GM19099 (cell line): ENCODE results near the gene CDYL2.

Experiments used
- POLR2A ChIP-seq: IDR thresholded peaks from 3 replicates; pipeline ENCODE4 v1.6.1; 2011; ENCODE audit warnings: low read depth; ENCODE audit not compliant: insufficient read length; ENCODE audit errors: extremely low read depth

The CDYL2 gene

GRCh38 chr16:80596507-80597207 is 207.7 kb downstream of the CDYL2 start:
- no peak for TF ChIP-seq POLR2A

GRCh38 chr16:80594756-80595155 is 209.6 kb downstream of the CDYL2 start:
- TF ChIP-seq POLR2A = no peak

DNA sequence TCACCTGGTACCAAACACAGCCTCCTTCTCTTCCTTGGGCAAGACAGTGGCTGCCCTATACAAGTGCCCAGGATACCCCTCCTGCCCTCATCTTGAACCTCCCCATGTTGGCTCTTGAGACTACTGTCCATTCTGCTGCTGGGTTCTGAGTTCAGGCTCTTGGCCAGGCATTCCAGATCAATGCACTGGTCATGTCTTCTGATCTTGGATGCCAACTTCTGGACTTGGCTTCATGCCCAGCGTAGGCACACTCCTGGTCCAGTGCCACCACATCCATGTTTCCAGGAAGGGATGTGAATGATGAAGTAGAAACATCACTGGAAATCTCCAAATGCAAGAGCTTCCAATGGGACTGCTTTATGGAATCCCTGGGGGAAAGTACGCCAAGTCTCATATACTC is 212.1 kb downstream of the CDYL2 start:
- TF ChIP-seq POLR2A = no peak

DNA sequence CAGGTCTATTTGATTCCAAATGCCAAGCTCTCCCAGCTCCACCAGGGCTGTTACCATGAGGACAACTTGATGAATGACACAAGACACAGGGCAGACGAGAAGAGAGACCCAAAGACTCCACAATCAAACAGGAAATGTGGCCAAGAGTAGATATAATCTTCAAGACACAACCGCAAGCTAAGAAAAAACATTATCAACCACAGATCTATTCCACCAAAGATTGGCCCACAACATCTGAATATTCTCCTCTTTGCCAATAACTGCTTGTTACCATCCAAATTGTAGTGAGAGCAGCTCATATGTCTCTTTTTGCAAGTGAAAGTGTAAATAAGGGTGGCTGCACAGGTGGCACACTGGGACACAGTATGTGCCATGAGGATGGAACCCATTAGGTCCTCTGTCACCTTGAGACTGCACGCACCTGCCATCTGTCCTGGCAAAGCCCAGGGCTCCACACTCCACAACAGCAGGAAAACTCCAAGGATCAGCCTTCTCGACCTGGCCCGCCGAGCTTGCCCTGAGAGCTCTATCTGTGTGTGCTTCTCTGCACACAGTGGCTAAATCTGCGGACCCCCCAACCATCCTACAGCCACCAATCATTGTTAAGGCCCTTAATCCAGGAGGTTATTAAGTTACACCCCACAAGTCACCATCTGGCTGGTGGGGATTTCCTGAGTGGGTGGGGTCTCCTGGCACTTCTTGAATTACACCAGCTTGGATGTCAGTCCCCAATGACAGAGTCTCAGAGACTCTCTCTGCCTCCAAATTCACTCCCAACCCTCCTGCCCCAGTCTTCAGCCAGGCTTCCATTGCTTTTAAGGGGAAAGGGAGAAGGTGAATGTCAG is 213.1 kb downstream of the CDYL2 start:
- no peak for TF ChIP-seq POLR2A

- TF ChIP-seq POLR2A = no peak
Observed at GRCh38 chr16:80587071-80587470, 217.3 kb downstream of the CDYL2 start.

DNA sequence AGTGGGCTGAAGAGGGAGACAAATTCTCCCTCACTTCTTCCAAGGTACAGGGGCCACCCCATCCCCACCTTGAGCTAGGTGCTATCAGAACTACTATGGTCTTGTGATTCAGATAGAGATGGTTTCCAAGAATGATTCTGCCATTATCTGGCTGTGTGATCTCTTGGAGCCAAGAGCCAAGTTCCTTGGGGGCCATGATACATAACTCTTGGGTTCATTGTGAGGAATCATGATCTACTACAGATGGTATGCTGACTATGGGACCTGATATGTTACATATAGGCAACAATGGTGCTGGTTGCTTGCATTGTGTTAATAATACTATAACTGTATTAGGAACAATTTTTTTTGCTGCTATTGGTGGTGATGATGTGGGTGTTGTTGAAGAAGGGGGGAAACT is 217.9 kb downstream of the CDYL2 start:
- TF ChIP-seq POLR2A = no peak

- no peak for TF ChIP-seq POLR2A
Observed at GRCh38 chr16:80585764-80586163, 218.6 kb downstream of the CDYL2 start.

DNA sequence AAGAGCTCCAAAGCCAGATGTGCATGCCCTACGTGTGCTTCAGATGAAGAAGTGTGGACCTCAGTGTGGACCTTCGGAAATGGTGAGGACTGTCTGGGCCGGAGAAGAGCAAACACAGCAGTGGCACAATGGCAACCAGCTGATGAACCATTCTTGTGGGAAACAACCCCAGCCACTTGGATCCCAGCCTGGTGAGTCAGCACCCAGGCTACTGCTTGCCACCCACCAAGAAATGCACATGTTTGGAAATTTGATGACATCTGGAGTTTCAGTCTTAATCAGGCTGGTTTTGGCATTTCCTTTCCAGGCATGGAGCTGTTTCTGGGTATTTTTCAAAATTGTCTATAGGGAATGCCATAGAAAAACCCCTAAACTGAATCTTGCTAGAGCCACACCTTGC is 220.9 kb downstream of the CDYL2 start:
- no peak for TF ChIP-seq POLR2A

DNA sequence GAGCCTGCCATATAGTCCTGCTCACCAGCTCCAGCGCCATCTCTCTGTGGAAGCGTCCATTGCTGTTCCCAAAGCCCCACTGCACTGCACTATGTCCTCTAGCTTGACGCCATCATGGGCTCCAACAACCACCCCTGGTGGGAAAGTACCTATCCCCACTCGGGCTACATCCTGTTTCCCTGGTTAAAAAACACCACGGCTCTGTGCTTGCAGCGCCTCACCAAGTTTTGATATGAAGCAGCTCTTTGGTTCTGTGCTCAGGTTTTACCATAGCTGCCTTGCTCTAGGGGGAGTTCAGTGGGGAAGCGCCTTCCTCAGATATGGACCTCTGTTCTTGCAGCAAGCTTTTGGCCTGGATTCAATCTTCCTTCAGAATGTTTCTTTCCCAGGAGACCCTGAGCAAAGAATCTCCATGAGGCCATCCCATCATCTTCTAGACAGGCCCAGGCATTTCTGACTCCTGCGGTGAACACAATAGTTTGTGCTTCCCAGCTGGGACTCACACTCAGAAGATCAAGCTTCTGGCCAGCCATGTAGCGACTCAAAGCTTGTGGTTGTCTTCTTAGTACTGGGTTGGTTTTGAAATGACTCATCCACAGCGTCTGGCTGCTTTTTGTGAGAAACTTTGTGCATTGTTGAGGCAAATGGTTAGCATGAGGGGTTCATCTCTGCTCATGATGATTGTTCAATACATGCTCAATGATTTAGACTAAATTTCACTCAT is 224.1 kb downstream of the CDYL2 start:
- no peak for TF ChIP-seq POLR2A

GRCh38 chr16:80577485-80578280 is 226.7 kb downstream of the CDYL2 start:
- no peak for TF ChIP-seq POLR2A

DNA sequence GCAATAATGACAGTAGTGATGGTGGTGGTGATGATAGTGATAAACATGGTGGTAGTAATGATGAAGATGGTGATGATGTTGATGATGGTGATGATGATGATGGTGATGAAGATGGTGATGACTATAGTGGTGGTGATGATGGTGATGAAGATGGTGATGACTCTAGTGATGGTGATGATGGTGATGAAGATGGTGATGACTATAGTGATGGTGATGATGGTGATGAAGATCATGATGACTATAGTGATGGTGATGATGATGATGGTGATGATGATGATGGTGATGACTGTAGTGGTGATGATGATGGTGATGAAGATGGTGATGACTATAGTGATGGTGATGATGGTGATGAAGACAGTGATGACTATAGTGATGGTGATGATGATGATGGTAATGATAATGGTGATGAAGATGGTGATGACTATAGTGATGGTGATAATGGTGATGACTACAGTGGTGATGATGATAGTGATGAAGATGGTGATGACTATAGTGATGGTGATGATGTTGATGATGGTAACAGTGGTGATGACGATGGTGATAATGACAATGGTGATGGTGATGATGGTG is 228.0 kb downstream of the CDYL2 start:
- no peak for TF ChIP-seq POLR2A

DNA sequence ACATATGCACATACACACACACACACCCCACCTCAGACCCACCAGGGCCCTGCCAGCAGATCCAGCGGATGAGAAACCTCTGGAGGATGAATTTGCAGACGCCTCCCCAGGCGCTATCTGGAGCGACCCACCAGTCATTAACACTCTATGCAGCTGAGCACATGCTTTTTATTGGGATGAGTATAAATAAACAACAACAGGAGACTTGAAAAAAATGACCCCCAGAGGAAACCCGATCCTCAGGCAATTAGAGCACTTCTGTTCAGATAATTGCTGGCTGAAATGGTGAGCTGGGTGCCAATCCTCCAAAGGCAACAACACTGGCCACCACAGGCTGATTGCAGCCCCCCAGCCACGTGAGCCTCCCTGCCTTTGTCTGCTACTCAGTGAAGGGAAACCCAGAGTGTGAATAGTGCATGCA is 230.7 kb downstream of the CDYL2 start:
- TF ChIP-seq POLR2A = no peak

DNA sequence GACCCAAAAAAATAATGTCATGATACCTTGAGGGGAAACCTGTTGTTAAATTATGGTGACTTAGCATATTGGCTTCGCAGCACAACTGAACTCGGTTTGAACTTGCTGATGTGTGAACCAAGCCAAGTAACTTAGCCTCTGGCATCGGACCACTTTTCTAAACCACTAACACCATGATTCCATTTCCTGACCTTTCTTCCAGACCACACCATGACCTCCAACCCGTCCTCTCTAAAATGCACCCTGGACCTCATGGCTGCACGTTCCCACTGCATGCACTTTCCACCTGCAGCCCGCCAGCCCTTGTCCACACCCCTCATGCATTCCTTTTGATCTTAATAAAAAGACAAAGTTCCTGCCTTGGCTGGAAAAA is 234.3 kb downstream of the CDYL2 start:
- no peak for TF ChIP-seq POLR2A

DNA sequence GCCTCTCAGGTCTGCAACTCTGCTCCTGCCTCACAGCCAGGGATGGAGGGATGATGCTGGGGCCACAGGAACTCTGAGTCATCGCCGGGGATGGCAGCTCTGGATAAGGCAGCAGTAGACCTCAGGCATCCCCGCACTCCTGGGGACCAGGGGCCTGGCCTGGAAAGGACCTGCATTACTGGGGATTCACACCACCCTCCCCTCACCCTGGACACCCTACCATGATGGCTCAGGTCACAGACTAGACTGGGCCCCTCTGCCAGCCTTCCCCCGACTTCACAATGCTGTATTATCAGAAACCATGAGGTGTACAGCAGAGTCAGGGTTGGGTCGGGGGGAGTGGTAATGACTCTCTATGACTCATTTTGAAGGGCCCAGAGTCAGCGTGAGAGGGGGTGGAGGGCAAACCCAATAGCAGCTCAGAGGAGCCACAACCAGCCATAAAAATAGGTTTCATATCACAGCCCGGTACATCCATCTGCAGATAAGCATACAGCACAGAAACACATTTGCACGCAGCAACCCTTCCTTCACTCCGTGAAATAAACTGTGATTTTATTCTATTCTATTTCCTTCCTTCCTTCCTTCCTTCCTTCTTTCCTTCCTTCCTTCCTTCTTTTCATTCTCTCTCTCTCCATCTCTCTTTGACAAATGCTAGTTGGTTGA is 234.8 kb downstream of the CDYL2 start:
- no peak for TF ChIP-seq POLR2A
